GM21825 (cell line): ENCODE measurements around the gene AKTIP.

Source experiments
- ATAC-seq: cut with Tn5 transposase; IDR thresholded peaks from one replicate; pipeline ENCODE4 v1.9.1; 2021; ENCODE audit warnings: mild to moderate bottlenecking, moderate library complexity; ENCODE audit not compliant: unreplicated experiment

Gene AKTIP

DNA sequence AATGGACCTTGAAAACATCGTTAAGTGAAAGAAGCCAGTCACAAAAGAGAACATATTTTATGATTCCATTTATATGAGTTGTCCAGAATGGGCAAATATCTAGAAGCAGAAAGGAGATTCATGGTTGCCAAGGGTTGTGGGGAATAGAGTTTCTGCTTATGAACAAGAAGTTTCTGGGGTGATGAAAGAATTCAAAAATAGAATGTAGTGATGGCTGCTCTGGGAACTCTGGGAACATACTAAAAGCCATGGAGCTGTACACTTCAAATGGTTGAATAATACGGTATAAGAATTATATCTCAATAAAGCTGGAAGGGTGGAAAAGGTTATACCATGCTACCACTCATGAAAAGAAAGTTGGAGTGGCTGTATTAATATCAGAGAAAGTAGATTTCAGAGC lies 18.5 kb downstream of the AKTIP start:
- no peak for ATAC-seq

DNA sequence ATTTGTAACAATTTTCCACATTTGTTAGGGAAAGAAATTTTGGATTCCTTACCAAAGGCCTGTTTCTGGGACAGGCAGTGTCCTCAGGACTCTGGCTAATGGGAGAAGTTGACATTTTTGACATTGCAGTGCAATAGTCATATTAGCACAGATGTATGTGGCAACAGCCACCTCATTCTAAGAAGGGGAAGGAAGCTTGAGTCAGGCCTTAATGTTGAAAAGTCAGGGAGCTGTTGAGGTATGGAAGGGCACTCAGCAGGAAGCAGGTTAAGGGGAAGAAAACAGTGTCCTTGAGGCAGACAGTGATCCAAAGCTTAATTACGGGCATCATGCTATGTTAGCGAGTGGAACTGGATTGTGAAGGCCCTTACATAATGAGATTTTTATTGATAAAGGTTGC lies 20.9 kb downstream of the AKTIP start:
- ATAC-seq = no peak

DNA sequence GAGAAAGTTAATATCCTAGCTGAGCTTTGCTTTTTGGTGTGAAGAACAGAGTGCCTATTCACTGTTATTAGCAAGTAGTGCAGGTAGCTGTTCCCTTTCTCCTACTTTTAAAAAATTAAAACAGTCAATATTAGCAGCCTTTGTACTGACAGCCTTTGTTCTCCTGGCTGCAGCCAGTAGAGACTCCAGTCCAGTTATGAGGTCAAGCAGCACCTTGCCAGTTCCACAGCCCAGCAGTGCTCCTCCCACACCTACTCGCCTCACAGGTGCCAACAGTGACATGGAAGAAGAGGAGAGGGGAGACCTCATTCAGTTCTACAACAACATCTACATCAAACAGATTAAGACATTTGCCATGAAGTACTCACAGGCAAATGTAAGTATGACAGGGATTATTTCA lies 22.6 kb downstream of the AKTIP start:
- ATAC-seq = no peak

DNA sequence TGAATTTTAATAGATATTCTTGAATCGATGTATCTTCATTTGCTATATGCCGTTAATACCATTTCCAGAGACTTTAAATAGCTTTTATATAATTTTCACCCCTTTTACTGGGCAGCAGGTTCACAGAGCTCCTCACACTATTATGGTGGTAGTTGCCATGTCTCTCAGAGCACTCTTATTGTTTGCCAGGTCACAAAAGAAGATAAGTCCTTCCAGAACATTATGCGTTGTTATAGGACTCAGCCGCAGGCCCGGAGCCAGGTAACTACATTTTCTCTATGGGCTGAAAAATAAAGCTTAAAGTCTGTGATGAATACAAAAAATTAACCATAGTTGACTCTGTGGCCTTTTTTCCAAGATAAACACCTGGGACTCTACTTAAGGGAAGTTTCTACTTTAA lies 24.0 kb downstream of the AKTIP start:
- no peak for ATAC-seq

DNA sequence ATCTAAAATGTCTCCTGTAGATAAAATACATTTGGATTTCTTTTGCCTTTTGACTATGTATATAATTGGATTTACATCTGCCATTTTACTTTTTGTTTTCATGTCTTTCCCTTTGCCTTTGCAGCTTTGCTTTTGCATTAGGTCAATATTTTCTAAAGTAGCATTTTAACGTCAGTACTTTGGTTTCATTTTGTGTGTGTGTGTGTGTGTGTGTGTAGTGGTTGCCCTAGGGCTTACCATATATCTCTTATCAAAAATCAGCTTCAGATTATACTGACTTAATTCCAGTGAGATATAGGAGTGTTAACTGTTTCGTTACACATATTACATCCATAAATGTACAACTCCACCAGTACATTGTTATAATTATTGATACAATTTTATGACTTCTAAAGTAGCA lies 26.1 kb downstream of the AKTIP start:
- no peak for ATAC-seq

DNA sequence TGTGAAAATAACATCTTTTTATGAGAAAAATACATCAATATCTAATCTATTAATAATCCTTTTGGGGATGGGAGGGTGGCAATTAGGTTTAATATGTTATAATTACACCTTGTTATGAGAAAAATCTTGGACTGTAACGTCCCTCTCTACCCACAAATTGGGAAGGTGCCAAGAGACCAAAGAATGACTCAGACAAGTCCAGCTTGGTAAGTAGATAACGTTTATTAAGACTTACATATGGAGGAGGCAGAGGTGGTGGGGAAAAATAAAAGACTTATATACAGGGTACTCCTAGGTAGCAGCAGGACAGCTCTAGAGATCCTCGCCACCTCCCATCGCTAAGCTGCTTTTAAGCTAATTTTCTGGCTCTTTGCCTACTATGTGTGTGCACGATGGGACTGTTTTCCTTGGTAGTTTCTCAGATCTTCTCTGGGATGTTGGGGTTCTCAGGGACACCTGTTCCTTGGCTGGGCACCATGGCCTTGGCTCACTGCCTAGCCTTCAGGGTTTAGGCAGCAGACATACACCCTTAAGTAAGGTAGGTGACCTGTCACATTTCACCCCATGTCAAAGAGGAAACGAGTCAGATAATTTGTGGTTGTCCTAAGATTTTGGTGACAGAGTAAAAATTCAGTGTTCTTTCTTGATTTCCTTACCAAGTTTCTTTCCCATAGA lies 37.3 kb downstream of the AKTIP start:
- no peak for ATAC-seq

DNA sequence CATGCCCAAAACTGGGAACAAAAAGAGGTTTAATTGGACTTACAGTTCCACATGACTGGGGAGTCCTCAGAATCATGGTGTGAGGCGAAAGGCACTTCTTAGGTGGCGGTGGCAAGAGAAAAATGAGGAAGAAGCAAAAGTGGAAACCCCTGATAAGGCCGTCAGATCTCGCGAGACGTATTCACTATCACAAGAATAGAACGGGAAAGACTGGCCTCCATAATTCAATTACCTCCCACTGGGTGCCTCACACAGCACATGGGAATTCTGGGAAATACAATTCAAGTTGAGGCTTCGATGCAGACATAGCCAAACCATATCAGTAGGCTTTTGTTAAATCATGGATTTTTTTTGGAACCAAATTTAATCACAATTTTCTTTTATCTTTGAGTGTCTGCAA lies 44.4 kb downstream of the AKTIP start:
- no peak for ATAC-seq

DNA sequence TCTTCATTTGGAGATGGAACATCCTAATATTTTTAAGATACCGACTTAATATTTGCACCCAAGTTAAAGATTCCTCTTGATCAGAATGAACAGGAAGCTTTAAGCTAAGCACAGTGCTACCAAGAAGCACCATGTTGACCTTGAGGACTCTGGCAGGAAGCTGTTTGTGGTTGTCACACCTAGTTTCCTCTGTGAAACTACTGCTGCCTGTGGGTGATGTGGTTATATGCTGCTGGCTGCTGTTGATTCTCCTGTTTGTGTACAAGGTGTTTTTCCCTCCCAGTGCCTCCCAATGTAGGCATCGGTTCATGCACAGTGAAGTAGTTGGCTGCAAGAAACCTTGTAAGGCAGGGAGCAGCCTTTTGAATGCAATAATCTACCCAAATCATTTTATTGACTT lies 45.3 kb downstream of the AKTIP start:
- peak; percentile 100 for ATAC-seq

DNA sequence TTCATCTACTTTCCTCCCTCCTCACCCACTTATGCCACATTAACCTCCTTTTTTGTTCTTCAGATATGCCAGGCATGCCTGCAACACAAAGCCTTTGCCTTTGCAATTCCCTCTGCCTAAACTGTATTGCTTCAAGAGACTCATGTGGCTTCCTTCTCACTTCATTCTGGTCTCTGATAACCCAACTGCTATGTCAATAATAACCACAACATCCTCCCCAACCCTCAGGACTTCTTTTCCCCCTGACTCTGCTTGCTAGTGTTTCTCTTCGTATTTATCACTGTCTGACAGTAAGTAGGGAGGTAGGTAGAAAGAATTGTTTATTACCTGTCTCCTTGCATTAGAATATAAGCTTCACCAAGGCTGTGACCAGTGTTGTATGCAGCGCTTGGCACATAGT lies 46.4 kb downstream of the AKTIP start:
- no peak for ATAC-seq

DNA sequence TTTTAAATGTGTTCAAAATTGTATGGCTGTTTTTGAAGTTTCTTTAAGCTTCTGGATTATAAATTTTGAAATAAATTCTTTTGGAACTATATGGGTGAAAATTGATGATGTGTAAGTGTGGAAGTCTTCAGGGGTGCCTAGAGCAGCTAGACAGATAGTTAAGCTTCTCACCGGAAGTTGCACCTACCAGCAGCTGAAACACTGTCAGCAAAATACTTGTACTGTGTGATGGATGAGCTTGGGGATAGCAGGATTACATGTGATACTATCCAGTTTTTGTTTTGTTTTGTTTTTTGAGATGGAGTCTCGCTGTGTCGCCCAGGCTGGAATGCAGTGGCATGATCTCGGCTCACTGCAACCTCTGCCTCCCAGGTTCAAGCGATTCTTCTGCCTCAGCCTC lies 49.1 kb downstream of the AKTIP start:
- no peak for ATAC-seq

DNA sequence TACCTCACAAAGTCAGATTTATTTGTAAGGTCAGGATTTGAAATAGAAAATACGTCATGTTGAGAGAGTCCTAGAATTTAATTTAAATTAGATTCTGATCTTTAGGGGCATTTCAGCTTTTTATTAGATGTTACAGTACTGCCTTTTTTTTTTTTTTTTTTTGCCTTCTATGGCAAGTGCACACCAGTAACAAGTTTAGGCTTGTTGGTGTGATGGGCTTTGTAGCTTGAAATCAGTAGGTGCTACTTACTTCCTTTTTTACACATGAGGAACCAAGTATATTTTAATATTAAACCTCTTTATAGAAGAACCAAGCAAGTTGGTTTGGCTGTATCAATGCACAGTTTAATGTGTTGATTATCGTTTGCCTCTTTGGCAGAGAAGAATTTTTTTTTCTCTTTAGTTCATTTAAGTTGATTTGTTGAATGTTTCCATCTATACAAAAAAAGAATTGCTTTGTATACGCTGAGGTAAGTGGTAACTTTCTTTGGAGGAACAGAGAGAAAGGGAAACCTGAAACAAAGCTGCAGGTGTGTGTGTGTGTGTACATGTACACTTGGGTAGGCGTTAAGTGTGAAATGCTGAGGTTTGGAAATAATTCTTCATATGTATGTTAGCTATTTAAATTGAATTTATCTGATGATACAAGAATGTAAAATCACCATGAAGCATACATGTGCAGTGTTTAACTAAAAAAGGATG lies 53.0 kb downstream of the AKTIP start:
- no peak for ATAC-seq

DNA sequence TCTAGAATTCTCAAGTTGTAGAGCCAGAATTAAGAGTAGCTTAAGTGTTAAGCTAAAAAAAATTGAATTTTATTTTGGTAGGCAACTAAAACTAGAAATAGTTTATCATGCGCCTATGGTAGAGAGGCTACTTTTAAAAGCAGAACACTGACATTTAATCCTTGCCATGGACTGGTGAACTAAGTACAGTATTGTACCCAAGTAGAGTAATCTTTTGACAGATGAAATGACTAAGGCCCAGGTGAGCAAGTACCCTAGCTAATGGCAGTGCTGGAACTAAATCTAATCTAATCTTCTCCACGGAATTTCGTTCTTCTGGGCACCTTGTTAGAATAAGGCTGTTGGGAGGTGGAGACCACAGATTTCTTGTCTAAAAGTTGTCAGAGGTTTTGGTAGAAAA lies 56.9 kb downstream of the AKTIP start:
- ATAC-seq = no peak

DNA sequence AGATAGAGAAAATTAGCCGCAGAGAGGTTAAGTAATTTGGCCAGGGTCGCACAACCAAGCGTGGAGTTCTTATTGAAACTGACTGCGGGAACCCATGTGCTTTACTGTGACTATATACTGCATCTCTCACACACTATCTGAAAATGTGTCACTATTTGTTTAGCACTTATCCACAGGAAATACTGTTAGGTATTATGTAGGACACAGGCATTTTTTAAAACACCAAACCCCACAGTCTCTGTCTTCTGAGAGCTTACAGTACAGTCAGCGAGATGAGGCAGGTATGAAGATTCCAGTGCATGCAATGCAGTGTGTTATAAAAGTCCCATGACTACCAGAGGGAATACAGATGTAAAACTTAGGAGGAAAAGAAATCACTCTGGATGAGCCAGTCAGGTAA lies 57.5 kb downstream of the AKTIP start:
- ATAC-seq = no peak
